ENCODE data around the gene PRRC2A.

- TF ChIP-seq EZH2 (IDR thresholded peaks at IDR 0.05; ENCODE audit: insufficient read depth, poor library complexity, severe bottlenecking) (no peak), EZH2phosphoT487 (IDR thresholded peaks at IDR 0.05; ENCODE audit: insufficient read depth, low read depth) (no peak)
Observed at GRCh38 chr6:31627690-31628287, 7.3 kb downstream of the PRRC2A start.
